Liver (tissue), 3 donors: ENCODE results near the gene ERC2.

ENCODE experiments used
- EGR1 ChIP-seq, 2 donors: IDR thresholded peaks; 2 replicates each; pipeline ENCODE4 v1.6.1; 2016 to 2018; ENCODE audit warnings: antibody characterized with exemption in 2 of 2, low read depth in 2 of 2
- FOXA1 ChIP-seq: IDR thresholded peaks from 2 replicates; pipeline ENCODE4 v1.6.1; 2016; ENCODE audit warnings: antibody characterized with exemption
- GABPA ChIP-seq, 2 donors: IDR thresholded peaks in 1 of 2; conservative IDR thresholded peaks in 1 of 2; 2 replicates each; pipeline ENCODE4 v1.6.1; 2016; ENCODE audit warnings: antibody characterized with exemption in 2 of 2, mild to moderate bottlenecking in 1 of 2, moderate library complexity in 1 of 2
- HNF4A ChIP-seq, 2 donors: conservative IDR thresholded peaks; 2 replicates each; pipeline ENCODE4 v1.6.1; 2016; ENCODE audit warnings: antibody characterized with exemption in 2 of 2, mild to moderate bottlenecking in 2 of 2
- JUND ChIP-seq, 2 donors: IDR thresholded peaks; 2 replicates each; pipeline ENCODE4 v1.6.1; 2016; ENCODE audit warnings: antibody characterized with exemption in 2 of 2
- MAX ChIP-seq: IDR thresholded peaks from 2 replicates; pipeline ENCODE4 v1.6.1; 2016; ENCODE audit warnings: antibody characterized with exemption
- RAD21 ChIP-seq, 2 donors: IDR thresholded peaks; 2 replicates each; pipeline ENCODE4 v1.6.1; 2016; ENCODE audit warnings: antibody characterized with exemption in 2 of 2, mild to moderate bottlenecking in 2 of 2
- TAF1 ChIP-seq: conservative IDR thresholded peaks from 2 replicates; pipeline ENCODE4 v1.6.1; 2016; ENCODE audit warnings: antibody characterized with exemption, mild to moderate bottlenecking
- YY1 ChIP-seq: IDR thresholded peaks from 2 replicates; pipeline ENCODE4 v1.6.1; 2016; ENCODE audit warnings: antibody characterized with exemption, mild to moderate bottlenecking
- ZBTB33 ChIP-seq: IDR thresholded peaks from 2 replicates; pipeline ENCODE4 v1.6.1; 2016; ENCODE audit warnings: antibody characterized with exemption
- TF ChIP-seq, protein P1 (sequence below): fragments of 150-350 bp; IDR thresholded peaks from 2 replicates; pipeline ENCODE4 v1.5.1; 2017; ENCODE audit warnings: improper control_type of control experiment, low read depth, low read length; ENCODE audit not compliant: missing input control
- TF ChIP-seq, protein P2 (sequence below): IDR thresholded peaks from 2 replicates; pipeline ENCODE4 v1.6.1; 2016; ENCODE audit warnings: antibody characterized with exemption
- TF ChIP-seq, protein P3 (sequence below): IDR thresholded peaks from 2 replicates; pipeline ENCODE4 v1.6.1; 2016; ENCODE audit warnings: antibody characterized with exemption, mild to moderate bottlenecking
- donor health status: healthy.
- donor health status: healthy.

DNA sequence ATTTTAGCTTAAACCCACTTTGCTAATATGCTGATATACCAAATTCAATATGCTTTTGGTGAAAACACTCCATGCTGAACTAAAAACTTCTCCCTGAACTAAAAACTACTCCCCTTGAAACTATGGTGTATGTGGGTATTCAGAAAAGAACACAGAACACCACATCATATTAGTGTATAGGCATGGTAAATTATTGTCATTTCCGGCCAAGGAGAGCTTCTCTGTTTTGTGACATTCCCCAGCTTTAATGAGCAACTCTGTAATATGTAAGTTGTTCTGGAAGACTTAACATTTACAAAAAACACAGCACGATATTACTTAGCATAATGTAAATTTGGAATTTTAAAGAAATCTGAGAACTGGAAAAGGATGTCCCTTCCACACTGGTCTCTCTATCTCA lies 711.3 kb downstream of the ERC2 start:
- TF ChIP-seq, protein P1, sequence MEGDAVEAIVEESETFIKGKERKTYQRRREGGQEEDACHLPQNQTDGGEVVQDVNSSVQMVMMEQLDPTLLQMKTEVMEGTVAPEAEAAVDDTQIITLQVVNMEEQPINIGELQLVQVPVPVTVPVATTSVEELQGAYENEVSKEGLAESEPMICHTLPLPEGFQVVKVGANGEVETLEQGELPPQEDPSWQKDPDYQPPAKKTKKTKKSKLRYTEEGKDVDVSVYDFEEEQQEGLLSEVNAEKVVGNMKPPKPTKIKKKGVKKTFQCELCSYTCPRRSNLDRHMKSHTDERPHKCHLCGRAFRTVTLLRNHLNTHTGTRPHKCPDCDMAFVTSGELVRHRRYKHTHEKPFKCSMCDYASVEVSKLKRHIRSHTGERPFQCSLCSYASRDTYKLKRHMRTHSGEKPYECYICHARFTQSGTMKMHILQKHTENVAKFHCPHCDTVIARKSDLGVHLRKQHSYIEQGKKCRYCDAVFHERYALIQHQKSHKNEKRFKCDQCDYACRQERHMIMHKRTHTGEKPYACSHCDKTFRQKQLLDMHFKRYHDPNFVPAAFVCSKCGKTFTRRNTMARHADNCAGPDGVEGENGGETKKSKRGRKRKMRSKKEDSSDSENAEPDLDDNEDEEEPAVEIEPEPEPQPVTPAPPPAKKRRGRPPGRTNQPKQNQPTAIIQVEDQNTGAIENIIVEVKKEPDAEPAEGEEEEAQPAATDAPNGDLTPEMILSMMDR, result no peak
- TF ChIP-seq, protein P2, sequence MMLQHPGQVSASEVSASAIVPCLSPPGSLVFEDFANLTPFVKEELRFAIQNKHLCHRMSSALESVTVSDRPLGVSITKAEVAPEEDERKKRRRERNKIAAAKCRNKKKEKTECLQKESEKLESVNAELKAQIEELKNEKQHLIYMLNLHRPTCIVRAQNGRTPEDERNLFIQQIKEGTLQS, result no peak
- TF ChIP-seq, protein P3, sequence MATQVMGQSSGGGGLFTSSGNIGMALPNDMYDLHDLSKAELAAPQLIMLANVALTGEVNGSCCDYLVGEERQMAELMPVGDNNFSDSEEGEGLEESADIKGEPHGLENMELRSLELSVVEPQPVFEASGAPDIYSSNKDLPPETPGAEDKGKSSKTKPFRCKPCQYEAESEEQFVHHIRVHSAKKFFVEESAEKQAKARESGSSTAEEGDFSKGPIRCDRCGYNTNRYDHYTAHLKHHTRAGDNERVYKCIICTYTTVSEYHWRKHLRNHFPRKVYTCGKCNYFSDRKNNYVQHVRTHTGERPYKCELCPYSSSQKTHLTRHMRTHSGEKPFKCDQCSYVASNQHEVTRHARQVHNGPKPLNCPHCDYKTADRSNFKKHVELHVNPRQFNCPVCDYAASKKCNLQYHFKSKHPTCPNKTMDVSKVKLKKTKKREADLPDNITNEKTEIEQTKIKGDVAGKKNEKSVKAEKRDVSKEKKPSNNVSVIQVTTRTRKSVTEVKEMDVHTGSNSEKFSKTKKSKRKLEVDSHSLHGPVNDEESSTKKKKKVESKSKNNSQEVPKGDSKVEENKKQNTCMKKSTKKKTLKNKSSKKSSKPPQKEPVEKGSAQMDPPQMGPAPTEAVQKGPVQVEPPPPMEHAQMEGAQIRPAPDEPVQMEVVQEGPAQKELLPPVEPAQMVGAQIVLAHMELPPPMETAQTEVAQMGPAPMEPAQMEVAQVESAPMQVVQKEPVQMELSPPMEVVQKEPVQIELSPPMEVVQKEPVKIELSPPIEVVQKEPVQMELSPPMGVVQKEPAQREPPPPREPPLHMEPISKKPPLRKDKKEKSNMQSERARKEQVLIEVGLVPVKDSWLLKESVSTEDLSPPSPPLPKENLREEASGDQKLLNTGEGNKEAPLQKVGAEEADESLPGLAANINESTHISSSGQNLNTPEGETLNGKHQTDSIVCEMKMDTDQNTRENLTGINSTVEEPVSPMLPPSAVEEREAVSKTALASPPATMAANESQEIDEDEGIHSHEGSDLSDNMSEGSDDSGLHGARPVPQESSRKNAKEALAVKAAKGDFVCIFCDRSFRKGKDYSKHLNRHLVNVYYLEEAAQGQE, result no peak
- no peak for TF ChIP-seq MAX
- no peak for TF ChIP-seq TAF1
- no peak for TF ChIP-seq YY1
- no peak for TF ChIP-seq RAD21 (IDR thresholded peaks at IDR 0.05)
- TF ChIP-seq HNF4A (conservative IDR thresholded peaks at IDR 0.05), result no peak
- no peak for TF ChIP-seq JUND (IDR thresholded peaks at IDR 0.05)
- no peak for TF ChIP-seq GABPA (IDR thresholded peaks at IDR 0.05 in 1 of 2, conservative IDR thresholded peaks at IDR 0.05 in 1 of 2)
- TF ChIP-seq ZBTB33, result no peak
- TF ChIP-seq FOXA1, result no peak
- no peak for TF ChIP-seq EGR1 (IDR thresholded peaks at IDR 0.05; ENCODE audit: low read depth in 2 of 2)
